CD14-positive monocyte (primary cell): ENCODE results near the gene SCIN. TPM values are rescaled to one million over a fixed set of nuclear protein-coding genes. Genes with fewer than 3 reads are reported as not detected.

Experiments used
- DNase-seq, 3 donors: peaks; one replicate each; pipeline ENCODE4 v3.0.0-alpha.2; 2011 to 2022
- H2AFZ ChIP-seq: 2 replicates; pipeline ENCODE4 v1.6.0; 2012; ENCODE audit warnings: mild to moderate bottlenecking, low read depth, low read length, inconsistent platforms; ENCODE audit not compliant: insufficient read depth, poor library complexity, severe bottlenecking
- H3K27ac ChIP-seq, 2 donors: 1 replicate in 1 of 2; 2 replicates in 1 of 2; pipeline ENCODE4 v1.5.1; 2012 to 2013; ENCODE audit warnings: low read length in 2 of 2, control low read depth in 1 of 2, inconsistent platforms in 1 of 2, low read depth in 1 of 2, mild to moderate bottlenecking in 1 of 2
- H3K27me3 ChIP-seq, 2 donors: one replicate each; pipeline versions ENCODE4 v1.6.0 to v1.6.1; 2011 to 2013; ENCODE audit warnings: low read length in 2 of 2; ENCODE audit not compliant: control insufficient read depth in 2 of 2, insufficient read depth in 2 of 2
- H3K36me3 ChIP-seq, 2 donors: replicated peaks in 1 of 2; 1 replicate in 1 of 2; 2 replicates in 1 of 2; pipeline versions ENCODE4 v1.5.1 to v1.6.1; 2012 to 2013; ENCODE audit warnings: low read length in 2 of 2, control low read depth in 1 of 2, inconsistent platforms in 1 of 2, mild to moderate bottlenecking in 1 of 2; ENCODE audit not compliant: insufficient read depth in 2 of 2, control insufficient read depth in 1 of 2
- H3K4me1 ChIP-seq, 2 donors: 1 replicate in 1 of 2; 2 replicates in 1 of 2; pipeline versions ENCODE4 v1.5.1 to v1.6.1; 2012 to 2013; ENCODE audit warnings: low read length in 2 of 2, control low read depth in 1 of 2, inconsistent platforms in 1 of 2, mild to moderate bottlenecking in 1 of 2, moderate library complexity in 1 of 2; ENCODE audit not compliant: insufficient read depth in 2 of 2, control insufficient read depth in 1 of 2
- H3K4me2 ChIP-seq: replicated peaks from 2 replicates; pipeline ENCODE3; 2012; ENCODE audit warnings: low read length, moderate library complexity, mild to moderate bottlenecking; ENCODE audit not compliant: poor library complexity, severe bottlenecking; ENCODE audit errors: extremely low read depth
- H3K4me3 ChIP-seq, 3 experiments: fragments of 200-600 bp in 1 of 3; sonication (generic) in 1 of 3; replicated peaks in 1 of 3; 1 replicate in 2 of 3; 2 replicates in 1 of 3; pipeline ENCODE4 v1.5.1; 2011 to 2013; ENCODE audit warnings: low read length in 3 of 3, mild to moderate bottlenecking in 3 of 3, control low read depth in 2 of 3, low read depth in 2 of 3, inconsistent platforms in 1 of 3, moderate library complexity in 1 of 3
- H3K79me2 ChIP-seq: 2 replicates; pipeline ENCODE4 v1.6.0; 2012; ENCODE audit warnings: mild to moderate bottlenecking, control low read depth, inconsistent platforms, low read length, moderate library complexity; ENCODE audit not compliant: insufficient read depth
- H3K9ac ChIP-seq: 2 replicates; pipeline ENCODE4 v1.6.0; 2017; ENCODE audit warnings: low read length, mild to moderate bottlenecking; ENCODE audit not compliant: insufficient read depth, poor library complexity, severe bottlenecking
- H3K9me3 ChIP-seq, 2 donors: replicated peaks in 1 of 2; 1 replicate in 1 of 2; 2 replicates in 1 of 2; pipeline versions ENCODE4 v1.5.1 to v1.6.1; 2012 to 2013; ENCODE audit warnings: low read length in 2 of 2, control low read depth in 1 of 2; ENCODE audit not compliant: control insufficient read depth in 1 of 2, insufficient read depth in 1 of 2
- H4K20me1 ChIP-seq: 2 replicates; pipeline ENCODE4 v1.6.0; 2012; ENCODE audit warnings: mild to moderate bottlenecking, low read length, control low read depth, moderate library complexity; ENCODE audit not compliant: insufficient read depth
- H3K27ac Mint-ChIP-seq, 7 donors: one replicate each; pipeline ENCODE4 v1.8.0; 2020; ENCODE audit warnings: mild to moderate bottlenecking in 7 of 7, mixed read lengths in 7 of 7, moderate library complexity in 6 of 7, inconsistent platforms in 2 of 7
- H3K27me3 Mint-ChIP-seq, 3 donors: one replicate each; pipeline ENCODE4 v1.8.0; 2021 to 2022; ENCODE audit warnings: low read depth in 3 of 3, mild to moderate bottlenecking in 3 of 3, mixed read lengths in 3 of 3, moderate library complexity in 3 of 3, inconsistent platforms in 1 of 3
- H3K36me3 Mint-ChIP-seq, 2 donors: one replicate each; pipeline ENCODE4 v1.8.0; 2020; ENCODE audit warnings: mixed read lengths in 2 of 2, inconsistent platforms in 1 of 2, mild to moderate bottlenecking in 1 of 2
- H3K4me1 Mint-ChIP-seq: one replicate; pipeline ENCODE4 v1.8.0; 2020; ENCODE audit warnings: mild to moderate bottlenecking, mixed read lengths
- H3K4me3 Mint-ChIP-seq, 2 donors: one replicate each; pipeline ENCODE4 v1.8.0; 2020; ENCODE audit warnings: mild to moderate bottlenecking in 2 of 2, mixed read lengths in 2 of 2, moderate library complexity in 1 of 2
- H3K9me3 Mint-ChIP-seq, 7 donors: one replicate each; pipeline ENCODE4 v1.8.0; 2020 to 2022; ENCODE audit warnings: mixed read lengths in 7 of 7, mild to moderate bottlenecking in 6 of 7, moderate library complexity in 6 of 7, inconsistent platforms in 2 of 7
- CTCF ChIP-seq: fragments of 200-600 bp; IDR thresholded peaks from one replicate; pipeline ENCODE4 v1.8.0; 2022; ENCODE audit warnings: antibody characterized with exemption, mild to moderate bottlenecking
- WGBS: methylation state at CpG from one replicate; pipeline ENCODE4 v1.1.5; 2013; ENCODE audit warnings: missing lambda C conversion rate; ENCODE audit not compliant: insufficient coverage; 5-methylcytosine and 5-hydroxymethylcytosine counted together
- intact Hi-C, 2 donors: fragments of 100-400 bp; cut with micrococcal nuclease; formaldehyde crosslinking; loops; one replicate each; pipeline versions ENCODE4 v1.15.0 to v1.15.1; 2023
- polyA plus RNA-seq, 3 donors: library from polyadenylated mRNA; depleted of rRNA in 1 of 3; unstranded in 2 of 3; stranded (reverse) in 1 of 3; fragments of 300-500 nt in 2 of 3; fragments of >200 nt in 1 of 3; fragmentation: Illumina TruSeq in 2 of 3; gene quantifications; 1 replicate in 2 of 3; 2 replicates in 1 of 3; pipeline ENCODE4 v1.2.3, GENCODE V29; 2012 to 2021

Gene SCIN
- polyA plus RNA-seq, 3 donors = 0.08 TPM; not detected in 2

GRCh38 chr7:12539681-12540080, 30.8 kb upstream of the SCIN start:
- H3K4me1 Mint-ChIP-seq = no peaks in the 10 kb centered on the region

GRCh38 chr7:12540850-12541249, 29.7 kb upstream of the SCIN start:
- peaks cover 0 to under 1% (median 0%) of the 10 kb centered on the region in 3 donors for H3K27me3 Mint-ChIP-seq
- Histone ChIP-seq H2AFZ (no peak overlapping the region), H4K20me1 (no peaks in the 10 kb centered on the region), H3K36me3 (no peaks in the 10 kb centered on the region), H3K27ac (no peak overlapping the region), H3K4me1 (no peaks in the 10 kb centered on the region), H3K27me3 (no peaks in the 10 kb centered on the region), H3K4me2 (no peak overlapping the region), H3K9ac (no peak overlapping the region), H3K79me2 (no peaks in the 10 kb centered on the region), H3K9me3 (peaks cover 0 to 2% of the 10 kb centered on the region in 2 donors), H3K4me3 (no peak overlapping the region)
- no CpG with 5 or more reads among the region's 1 CpG for WGBS
- H3K4me1 Mint-ChIP-seq = no peaks in the 10 kb centered on the region
- intact Hi-C loops = no loop called here
- no peak overlapping the region for H3K27ac Mint-ChIP-seq
- H3K9me3 Mint-ChIP-seq = peaks cover 0 to 12% (median 3%) of the 10 kb centered on the region in 7 donors
- H3K4me3 Mint-ChIP-seq = no peak overlapping the region
- TF ChIP-seq CTCF = no peak
- no peak for DNase-seq
- no peaks in the 10 kb centered on the region for H3K36me3 Mint-ChIP-seq

More at GRCh38 chr7:12539681-12540080, 30.8 kb upstream of the SCIN start:
- H3K36me3 ChIP-seq = no peaks in the 10 kb centered on the region
- DNase-seq = peak; percentile 7 to 58 (median 19)
- H3K4me3 ChIP-seq = no peak overlapping the region
- no peaks in the 10 kb centered on the region for H3K27me3 ChIP-seq
- H3K4me2 ChIP-seq = no peak overlapping the region
- H3K27ac ChIP-seq = no peak overlapping the region
- H3K9me3 ChIP-seq = peaks cover 0 to 5% of the 10 kb centered on the region in 2 donors
- Mint-ChIP-seq H3K36me3 (no peaks in the 10 kb centered on the region), H3K4me3 (no peak overlapping the region), H3K27me3 (no peaks in the 10 kb centered on the region), H3K27ac (no peak overlapping the region), H3K9me3 (peaks cover 0 to 20% (median 11%) of the 10 kb centered on the region in 7 donors)
- no peak for TF ChIP-seq CTCF
- H3K9ac ChIP-seq = no peak overlapping the region
- H3K79me2 ChIP-seq = no peaks in the 10 kb centered on the region
- H2AFZ ChIP-seq = no peak overlapping the region
- intact Hi-C loops = loop anchor here in 1 of 2 donors (10.0 kb wide), 1 partner anchor 85 kb away; no protein-coding TSS in a partner anchor
- H4K20me1 ChIP-seq = no peaks in the 10 kb centered on the region
- no peaks in the 10 kb centered on the region for H3K4me1 ChIP-seq
